NCI-H774 (cell line): ENCODE results near the gene LOC101059915.

ENCODE experiments used
- DNase-seq: peaks from one replicate; lab custom pipeline; 2025; lab: John Stamatoyannopoulos, UW

Gene LOC101059915

DNA sequence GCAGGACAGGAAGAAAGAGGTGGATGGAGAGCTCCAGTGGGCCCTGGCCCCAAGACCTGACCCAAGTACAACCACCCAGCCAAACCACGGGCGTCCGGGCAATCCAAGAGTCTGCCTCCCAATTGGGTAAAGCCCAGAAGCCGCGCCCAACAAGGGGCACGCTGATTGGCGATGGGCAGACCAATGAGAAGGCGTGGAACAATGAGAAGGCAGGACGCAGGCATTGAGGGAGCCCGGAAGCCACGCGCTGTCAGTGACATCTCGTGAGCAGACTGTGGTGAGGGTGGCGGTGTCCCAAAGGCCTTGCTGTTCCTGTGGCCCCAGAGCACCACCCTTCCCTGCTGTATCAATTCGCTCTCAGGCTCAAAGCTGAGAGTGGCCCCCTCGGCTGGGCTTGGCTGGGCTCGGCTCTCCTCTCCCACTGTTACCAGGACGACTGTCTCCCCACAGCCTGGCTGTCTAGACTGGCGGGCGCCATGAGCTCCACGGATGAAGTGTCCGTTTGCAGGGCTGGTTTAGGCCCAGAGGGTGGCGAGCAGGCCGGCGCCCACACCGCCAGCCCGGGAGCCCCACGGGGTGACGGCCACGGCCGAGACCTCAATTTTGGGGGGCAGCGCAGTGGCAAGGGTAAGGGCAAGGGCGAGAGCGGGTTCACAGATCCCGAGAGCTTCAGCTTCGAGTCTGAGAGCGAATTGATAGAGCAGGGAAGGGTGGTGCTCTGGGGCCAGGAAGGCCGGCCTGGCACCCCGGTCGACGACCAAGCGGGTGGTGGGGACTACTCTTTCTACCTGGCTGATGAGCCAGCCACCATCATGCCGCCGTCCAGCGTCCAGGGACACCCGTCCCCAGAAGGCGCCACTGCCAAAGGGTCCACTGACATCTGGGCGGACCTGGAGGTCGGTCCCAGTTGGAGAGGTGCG, at the start of gene LOC101059915:
TSS of gene LOC101059915 (plus strand) at position 219 of the 920 bp plus-strand sequence.
- DNase-seq = peak; percentile 20

DNA sequence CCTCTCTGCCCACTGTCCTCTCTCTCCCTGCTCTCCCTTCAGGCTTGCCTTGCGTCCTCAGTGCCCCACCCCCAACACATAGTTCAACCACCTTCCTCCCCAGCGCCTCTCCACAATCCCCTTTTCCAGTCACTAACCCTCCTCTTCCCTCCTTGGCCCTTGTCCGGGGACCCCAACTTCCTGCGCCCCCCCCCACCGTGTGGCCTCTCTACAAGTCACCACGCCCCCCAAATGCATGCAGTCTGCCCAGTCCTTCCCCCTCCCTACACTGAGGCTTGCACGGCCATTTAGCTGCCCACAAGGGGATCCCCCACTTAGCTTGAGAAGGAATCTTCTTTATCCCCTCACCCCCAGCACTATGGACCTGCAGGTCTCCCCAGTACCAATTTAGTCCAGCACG, 49.6 kb upstream of the LOC101059915 start:
- DNase-seq = no peak

DNA sequence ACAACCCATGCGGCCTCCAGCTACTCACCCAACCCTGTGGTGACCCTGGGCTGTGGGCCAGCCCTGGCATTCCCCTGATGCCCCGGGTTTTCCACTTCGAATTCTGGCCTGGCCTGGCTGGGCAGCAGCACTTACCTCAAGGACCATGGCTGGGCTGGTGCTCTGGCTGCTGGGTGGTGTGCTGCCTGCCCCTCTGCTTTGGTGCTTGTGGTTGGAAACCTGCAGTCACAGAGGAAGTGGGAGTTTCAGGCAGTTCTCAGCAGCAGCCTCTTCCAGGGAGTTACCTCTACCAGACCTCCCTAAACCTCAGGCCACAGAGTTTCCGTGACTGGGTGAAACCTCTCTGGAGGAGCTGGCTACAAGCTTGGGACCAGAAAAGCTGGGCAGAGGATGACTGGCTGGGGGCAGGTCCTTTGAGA, 49.0 kb upstream of the LOC101059915 start, which contains the start of gene CXCR3:
TSS of gene CXCR3 (minus strand) at position 209 of the 419 bp plus-strand sequence. CDS start at position 147, 62 bp downstream.
- DNase-seq = no peak

DNA sequence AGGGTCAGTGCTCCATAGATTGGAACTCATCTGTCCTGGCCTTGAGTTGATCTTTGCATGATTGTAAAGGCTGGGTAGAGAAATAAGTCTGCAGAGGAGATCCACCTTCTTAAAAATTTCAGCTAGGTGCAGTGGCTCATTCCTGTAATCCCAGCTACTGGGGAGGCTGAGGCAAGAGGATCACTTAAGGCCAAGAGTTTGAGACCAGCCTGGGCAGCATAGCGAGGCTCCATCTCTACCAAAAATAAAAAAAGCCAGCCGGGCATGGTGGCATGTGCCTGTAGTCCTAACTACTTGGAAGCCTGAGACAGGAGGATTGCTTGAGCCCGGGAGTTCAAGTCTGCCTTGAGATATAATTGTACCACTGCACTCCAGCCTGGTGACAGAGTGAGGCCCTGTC, 48.6 kb upstream of the LOC101059915 start:
- DNase-seq = no peak

DNA sequence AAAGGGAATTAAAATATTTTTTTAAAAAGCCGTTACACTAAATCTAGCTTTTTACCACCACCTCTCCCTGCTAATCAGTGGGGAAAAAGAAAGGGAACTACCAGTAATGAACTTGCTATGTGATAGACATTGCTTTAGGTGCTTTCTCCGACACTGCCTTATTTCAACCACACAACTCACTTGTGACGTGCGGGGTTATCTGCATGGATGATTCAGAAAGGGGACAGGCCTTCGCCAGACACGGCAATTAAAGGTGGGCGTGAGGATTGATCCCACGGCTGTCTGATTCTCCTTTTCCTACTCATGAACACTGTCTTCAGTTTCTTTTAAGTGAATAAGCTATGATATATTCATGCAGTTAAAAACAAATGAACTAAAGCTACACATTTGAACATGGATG, 48.2 kb upstream of the LOC101059915 start:
- no peak for DNase-seq

DNA sequence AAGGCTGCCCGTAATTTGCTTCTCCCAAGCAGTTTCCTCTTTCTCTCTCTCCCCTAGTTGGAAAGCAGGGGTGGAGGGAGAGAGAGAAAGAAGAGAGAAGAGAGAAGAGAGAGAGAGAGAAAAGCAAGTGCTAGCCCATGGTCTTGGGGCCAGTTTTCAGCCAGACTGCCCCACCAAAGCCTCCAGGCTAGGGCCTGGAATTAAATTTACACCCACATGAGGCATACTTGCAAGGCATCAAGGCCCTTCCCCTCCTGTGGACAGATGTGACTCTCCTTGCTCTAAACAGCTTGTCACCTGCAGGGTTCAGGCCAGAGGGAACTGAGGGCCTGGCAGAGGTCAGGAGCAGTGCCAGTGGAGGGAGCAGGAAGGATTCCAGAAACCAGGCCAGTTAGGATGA, 47.4 kb upstream of the LOC101059915 start:
- DNase-seq = no peak

DNA sequence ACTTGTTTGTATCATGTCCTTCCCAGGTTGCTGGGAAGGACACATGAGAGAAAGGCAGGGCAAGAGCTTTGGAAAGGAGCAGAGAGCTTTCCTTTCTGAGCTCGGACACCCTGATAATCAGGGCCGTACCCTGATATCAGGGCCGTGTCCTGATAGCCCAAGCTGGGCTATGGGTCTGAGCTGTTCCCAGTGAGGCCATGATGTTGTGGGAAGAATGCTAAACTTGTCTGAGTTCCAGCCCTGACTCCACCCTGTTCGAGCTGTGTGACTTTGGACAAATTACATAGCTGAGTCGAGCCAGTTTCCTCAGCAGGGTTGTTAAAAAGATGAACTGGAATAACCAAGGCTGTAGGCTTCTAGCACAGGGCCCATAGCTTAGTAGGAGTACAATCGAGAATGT, 45.7 kb upstream of the LOC101059915 start:
- no peak for DNase-seq

DNA sequence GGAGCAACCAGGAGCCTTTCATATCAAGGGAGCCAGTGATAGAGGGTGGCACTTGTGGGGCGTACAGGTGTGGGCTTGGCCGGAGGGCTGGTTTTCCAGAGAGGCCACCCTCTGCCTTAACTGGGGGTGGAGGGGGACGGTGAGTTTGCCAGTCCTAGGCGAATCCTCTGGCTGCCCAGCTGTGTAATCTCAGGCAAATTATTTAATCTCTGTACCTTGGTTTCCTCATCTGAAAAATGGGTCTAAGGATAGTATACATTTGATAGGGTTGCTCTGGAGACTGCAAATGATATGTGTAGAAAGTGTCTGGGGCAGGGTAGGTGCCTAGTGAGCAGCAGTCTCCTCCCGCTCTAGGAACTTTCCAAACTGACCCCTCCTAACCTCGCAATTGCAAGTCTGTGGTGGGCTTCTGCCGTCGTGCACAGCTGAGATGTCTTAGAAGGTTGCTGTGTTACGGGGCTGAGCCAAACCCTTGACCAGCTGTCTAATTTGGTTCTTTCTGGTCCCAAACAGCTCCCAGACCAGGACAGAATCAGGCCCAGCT, 45.2 kb upstream of the LOC101059915 start:
- DNase-seq = no peak

DNA sequence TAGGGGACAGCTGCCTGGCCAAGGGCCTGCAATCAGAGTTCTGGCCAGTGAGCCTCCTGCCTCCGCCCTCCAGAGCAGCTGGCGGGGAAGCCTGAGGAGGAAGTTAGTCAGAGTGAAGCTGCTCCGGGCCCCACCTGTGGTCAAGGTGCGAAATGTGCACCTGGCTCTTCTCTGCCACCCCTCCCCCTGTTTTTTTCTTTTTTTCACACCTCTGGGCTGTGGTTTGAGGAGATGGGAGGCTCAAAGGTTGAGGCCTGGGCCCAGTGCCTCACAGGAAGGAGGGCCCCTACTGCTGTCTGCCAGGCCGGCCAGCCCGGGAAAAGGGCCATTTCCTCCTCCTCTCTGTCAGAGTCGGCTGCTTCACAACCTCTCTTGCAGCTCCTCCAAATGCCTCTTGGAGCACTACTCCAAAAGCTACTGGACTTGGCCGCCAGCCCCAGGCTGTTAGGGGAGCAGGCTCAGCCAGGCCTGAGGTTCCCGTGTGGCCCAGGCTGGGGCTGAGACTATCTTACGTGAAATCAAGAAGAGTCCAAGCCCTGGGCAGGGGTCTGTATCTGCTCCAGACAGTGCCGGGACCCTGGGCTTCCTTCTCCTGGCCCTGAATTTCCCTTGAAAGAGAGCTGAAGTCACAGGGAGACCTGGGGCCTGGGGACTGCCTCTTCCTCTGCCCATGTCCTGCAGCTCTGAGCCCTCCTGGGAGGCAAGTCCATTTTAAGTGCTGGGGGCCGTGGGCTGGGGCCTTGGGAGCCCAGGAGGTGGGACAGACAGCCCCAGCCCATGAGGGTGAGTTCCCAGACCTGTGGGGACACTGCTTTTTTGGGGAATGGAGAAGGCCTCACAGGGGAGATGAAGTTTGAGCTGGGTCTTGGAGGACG, 44.5 kb upstream of the LOC101059915 start:
- no peak for DNase-seq

DNA sequence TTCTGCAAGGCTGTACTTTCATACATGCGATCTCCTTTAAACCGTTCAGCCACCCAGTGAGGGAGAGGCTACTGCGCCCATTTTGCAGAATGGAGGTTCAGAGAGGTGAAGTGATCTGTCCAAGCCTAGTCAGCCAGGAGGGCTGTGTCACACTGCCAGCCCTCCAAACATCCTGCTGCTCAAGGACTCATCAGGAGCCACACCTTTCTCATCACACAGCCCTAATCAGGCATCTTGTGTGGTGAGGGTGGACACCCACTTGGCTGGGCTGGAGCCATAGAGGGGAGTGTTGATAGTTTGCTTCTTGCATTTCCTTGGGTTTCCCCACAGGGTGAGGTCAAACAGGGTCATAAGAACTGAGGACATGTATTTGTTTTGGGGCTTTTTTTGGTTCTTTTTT, 43.6 kb upstream of the LOC101059915 start:
- DNase-seq = no peak

DNA sequence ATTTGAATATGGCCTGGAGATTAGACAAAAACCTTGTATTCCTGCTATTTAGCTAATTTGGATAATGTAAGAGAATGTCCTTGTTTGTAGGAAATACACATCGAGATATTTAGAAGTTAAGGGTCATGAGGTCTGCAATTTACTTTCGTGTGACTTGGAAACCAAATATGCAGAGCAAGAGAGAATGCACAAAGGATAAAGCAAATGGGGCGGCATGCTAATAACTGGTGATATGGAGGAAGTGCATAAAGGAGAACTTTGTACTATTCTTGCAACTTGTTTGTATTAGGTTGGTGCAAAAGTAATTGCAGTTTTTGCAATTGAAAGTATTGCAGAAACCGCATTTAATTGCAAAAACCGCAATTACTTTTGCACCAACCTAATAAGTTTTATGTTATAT, 41.9 kb upstream of the LOC101059915 start:
- DNase-seq = no peak

DNA sequence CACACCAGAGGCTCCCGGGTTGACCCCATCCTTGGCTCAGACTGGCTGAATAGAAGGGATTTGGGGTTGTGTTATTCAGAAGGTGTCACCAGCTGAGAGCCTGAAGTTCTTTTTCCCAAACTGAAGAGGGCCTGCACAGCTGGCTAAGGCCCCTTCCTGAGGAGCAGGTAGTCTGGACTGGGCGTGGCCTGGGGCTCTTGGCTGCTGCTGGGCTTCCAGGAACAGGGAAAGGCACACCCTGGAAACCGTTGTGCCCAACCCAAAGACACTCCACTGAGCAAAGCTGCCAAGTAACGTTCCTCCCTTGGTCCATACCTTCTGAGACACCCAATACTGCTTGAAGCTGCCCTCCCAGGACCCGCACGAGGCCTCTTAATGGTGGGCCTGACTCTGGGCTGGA, 40.8 kb upstream of the LOC101059915 start:
- no peak for DNase-seq

DNA sequence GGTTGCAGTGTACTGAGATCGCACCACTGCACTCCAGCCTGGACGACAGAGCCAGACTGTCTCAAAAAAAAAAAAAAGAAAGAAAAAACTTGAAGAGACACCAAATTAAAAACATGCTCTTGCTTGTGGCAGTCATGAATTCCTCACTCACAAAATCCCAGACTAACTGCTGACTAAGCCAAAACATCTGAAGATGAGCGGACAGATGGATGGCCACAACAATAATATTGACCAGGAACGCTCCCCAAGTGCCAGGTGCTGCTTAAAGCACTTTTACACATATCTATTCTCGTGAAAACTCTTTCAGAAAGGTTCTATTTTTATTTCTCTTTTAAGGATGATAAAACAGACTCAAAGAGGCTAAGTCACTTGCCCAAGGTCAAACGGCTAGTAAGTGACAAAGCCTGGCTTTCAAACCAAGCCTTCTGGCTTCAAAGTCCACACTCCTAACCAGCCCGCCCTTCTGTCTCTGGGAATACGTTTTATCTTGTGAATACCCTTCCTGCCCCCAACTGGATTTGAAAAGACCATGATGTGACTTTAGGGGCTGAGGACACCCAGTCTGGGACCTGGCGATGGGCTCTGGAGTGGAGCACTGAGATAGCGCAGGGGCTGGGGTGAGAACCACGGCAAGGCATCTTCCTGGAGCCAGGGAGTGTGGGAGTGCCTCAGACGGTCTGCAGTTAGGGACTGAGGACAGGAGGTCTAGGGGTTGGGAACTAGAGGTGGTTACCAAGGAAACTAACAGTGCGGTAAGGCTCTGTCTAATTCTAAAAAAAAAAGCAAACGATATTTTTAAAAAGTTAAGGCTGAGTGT, 39.5 kb upstream of the LOC101059915 start:
- DNase-seq = no peak

DNA sequence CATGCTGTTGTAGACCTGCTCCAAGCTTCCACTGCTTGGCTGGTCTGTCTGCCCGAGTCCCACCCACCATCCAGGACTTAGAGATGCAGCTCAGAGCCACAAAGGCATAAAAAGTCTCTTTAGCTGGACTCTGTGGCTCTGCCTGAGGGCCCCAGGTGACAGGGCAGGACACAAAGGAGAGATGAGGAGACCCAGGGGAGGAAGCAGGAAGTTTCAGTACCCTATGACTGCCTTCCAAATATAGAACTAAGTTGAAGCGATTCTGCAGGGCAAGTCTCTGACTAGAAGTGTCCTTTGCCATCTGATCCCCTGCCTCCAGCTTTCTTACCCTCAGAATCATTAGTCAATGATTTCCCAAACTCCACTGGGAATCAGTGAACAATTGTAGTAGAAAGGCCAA, 37.9 kb upstream of the LOC101059915 start:
- DNase-seq = no peak

DNA sequence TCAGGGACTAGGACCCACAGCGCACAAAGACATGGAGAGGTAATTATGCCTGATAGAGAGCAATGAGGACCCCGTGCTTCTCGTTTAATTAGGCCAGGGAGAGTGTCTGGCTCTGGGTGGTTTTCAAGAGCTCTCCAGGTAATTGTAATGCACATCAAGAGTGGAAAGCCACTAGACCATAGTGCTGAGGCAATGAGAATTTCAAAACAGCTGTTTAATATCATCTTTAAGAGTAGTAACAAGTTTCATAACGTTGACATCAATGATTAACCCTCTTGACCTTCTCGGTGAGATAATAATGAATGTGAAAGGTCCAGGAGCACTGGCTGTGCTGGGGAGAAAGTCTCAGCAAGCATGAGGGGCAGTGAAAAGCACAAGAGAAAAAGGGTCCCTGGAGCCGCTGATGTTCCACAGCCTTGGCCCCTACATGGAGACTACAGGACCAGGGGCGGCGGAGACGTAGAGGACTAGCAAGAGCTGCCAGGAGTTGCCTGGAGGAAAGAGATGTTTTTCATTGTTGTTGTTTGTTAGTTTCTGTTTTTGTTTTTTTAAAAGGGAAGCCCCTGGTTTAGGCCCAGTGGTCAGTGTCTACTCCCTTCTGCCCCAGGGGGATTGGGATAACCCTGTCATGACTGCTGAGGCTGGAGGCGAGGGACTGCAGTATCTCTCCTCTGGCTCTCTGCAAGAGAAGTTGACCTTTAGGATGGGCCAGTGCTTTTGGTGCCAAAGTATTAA, 34.3 kb upstream of the LOC101059915 start:
- DNase-seq = no peak

DNA sequence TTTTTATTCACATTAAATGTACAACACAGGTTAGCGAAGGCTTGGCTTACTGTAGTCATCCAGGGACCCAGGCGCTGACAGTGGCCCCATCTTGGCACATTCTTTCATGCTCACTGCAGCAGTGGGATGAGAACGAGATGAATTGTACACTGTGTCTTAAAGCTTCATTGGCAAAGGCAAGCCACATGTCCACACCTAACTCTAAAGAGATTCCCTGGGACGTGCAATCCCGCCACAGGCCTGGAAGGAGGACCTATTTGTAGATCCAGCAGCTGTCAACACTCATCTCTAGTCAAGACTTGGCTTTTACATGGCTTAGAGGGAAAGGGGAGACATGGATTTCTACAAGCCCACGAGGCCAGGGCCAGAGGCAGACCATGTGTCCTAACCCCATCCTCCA, 33.0 kb upstream of the LOC101059915 start:
- no peak for DNase-seq

DNA sequence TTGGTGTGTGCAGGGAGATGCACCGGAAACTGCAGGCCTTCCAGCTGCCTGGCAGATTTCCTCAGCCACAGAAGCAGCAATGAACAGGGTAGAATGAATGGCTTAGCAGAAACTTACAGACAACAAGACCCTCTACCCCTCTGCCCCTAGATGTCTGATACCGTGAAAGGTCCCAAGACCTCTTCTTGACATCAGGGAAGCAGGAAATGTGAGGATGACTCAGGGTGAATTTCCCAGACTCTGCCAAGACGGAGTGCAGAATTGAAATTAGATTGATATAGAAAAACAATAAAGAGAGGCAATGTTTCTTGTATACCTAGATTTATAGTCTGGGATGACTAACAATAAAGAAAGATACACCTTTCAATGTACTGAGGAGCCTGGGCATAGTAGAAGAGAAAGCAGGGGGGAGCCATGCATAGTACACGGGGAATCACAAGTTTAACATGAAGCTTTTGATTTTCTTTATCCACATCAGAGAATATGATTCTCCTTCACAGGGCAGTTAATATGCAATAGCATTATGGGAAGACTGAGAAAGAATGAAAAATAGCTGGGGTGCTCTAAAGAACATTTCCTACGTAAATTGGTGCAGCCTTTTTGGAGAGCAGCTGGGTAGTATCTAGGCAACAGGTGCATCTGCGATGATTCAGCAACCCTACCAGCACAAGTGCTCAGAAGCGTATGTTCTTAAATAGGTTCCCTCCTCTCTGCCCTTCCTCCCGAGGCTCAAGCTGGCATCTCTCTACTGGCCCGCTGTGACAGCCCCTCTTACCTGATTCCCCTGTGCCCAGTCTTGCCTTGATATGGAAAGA, 30.7 kb upstream of the LOC101059915 start:
- DNase-seq = no peak

DNA sequence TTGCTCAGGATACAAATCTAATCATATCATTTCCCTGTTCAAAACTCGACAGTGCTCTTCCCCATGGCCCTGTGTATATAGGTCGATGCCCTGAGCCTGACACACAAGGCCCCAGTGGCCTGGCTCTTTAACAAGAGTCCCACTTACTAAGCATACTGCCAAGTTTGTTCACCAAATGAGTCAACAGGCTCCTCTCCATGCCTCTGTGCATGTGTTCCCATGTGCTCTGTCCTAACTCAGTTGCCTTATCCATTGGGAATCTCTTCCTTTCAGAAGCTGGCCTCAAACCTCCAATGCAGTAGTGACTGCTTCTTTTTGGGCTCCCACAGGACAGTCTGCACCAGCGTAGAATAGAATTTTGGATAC, 30.1 kb upstream of the LOC101059915 start:
- no peak for DNase-seq

DNA sequence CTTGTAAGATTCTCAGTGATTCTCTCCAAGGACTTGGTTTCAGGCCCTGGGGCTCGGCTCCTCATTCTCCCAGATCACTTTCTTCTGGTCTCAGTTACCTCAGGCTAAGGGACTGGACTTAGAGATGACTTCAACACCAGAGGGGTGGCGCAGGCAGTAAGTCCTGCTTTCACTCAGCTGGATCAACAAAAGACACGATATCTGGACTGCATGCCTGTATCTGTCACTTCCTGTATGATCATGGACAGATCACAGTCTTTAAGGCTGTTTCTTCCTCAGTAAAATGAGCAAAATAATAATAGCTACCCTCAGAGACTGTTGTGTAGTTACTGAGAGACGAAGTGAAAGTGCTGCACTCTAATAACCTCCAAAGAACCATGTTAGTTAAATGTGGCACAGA, 29.5 kb upstream of the LOC101059915 start:
- no peak for DNase-seq

DNA sequence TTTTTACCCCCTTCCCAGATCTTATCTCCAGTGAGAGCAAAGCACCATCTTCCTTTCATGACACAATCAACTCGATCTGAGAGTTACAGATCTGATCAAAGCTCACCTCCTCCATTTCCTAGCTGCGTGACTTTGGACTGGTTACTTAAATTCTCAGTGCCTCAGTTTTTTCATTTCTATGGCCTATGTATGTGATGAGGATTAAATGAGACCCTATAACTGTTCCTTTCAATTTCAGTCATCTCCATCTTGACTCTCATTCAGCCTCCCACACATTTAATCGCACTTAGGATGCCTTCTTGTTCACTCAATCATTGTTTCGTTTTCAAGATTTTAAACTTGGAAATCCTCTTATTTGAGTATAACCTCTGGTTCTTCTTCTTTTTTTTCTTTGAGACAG, 28.9 kb upstream of the LOC101059915 start:
- DNase-seq = no peak
